OCI-LY1 (cell line): Measurements from ENCODE around the gene SLC12A3.

Experiments
- H2AFZ ChIP-seq: fragments of 200-600 bp; sonication (generic), shearing (Covaris generic); 2 replicates; pipeline ENCODE4 v1.6.0; 2014; ENCODE audit warnings: antibody characterized with exemption, mild to moderate bottlenecking, low read length
- H3F3A ChIP-seq: fragments of 200-600 bp; sonication (generic), shearing (Covaris generic); 2 replicates; pipeline ENCODE4 v1.6.0; 2014; ENCODE audit warnings: mild to moderate bottlenecking, antibody characterized with exemption, low read length, moderate library complexity; ENCODE audit not compliant: insufficient read depth
- H3K27ac ChIP-seq: fragments of 200-600 bp; sonication (generic); 2 replicates; pipeline ENCODE4 v1.5.1; 2014; ENCODE audit warnings: low read length, mixed run types, mild to moderate bottlenecking, low read depth; ENCODE audit not compliant: poor library complexity, severe bottlenecking
- H3K27me3 ChIP-seq: fragments of 200-600 bp; sonication (generic); 2 replicates; pipeline ENCODE4 v1.6.0; 2014; ENCODE audit warnings: antibody characterized with exemption, mild to moderate bottlenecking, low read length, moderate library complexity; ENCODE audit not compliant: insufficient read depth
- H3K36me3 ChIP-seq: fragments of 200-600 bp; sonication (generic); 2 replicates; pipeline ENCODE4 v1.6.1; 2014; ENCODE audit warnings: mild to moderate bottlenecking, antibody characterized with exemption, low read length, moderate library complexity, mixed read lengths; ENCODE audit not compliant: insufficient read depth
- H3K4me1 ChIP-seq: fragments of 200-600 bp; sonication (generic); 2 replicates; pipeline ENCODE4 v1.5.1; 2014; ENCODE audit warnings: mild to moderate bottlenecking, low read length, moderate library complexity; ENCODE audit not compliant: insufficient read depth, severe bottlenecking
- H3K4me2 ChIP-seq: fragments of 200-600 bp; sonication (generic), shearing (Covaris generic); 2 replicates; pipeline ENCODE4 v1.6.1; 2014; ENCODE audit warnings: low read length
- H3K4me3 ChIP-seq: fragments of 200-600 bp; sonication (generic); 2 replicates; pipeline ENCODE4 v1.5.1; 2014; ENCODE audit warnings: low read length, low read depth, mild to moderate bottlenecking, mixed read lengths; ENCODE audit not compliant: poor library complexity, severe bottlenecking
- H3K79me2 ChIP-seq: fragments of 200-600 bp; shearing (Covaris generic); 2 replicates; pipeline ENCODE4 v1.6.1; 2016; ENCODE audit warnings: mixed run types, low read length, mixed read lengths; ENCODE audit not compliant: insufficient read depth
- H3K9ac ChIP-seq: fragments of 200-600 bp; sonication (generic), shearing (Covaris generic); 2 replicates; pipeline ENCODE4 v1.6.1; 2014; ENCODE audit warnings: mild to moderate bottlenecking, low read length, mixed read lengths
- H3K9me2 ChIP-seq: fragments of 200-600 bp; sonication (generic), shearing (Covaris generic); 2 replicates; pipeline ENCODE4 v1.6.1; 2014; ENCODE audit warnings: low read depth, mild to moderate bottlenecking, low read length, mixed read lengths
- H3K9me3 ChIP-seq: fragments of 200-600 bp; shearing (Covaris generic); 2 replicates; pipeline ENCODE4 v1.6.1; 2014; ENCODE audit warnings: low read length, mixed read lengths
- H4K20me1 ChIP-seq: fragments of 200-600 bp; sonication (generic), shearing (Covaris generic); 2 replicates; pipeline ENCODE4 v1.6.0; 2016; ENCODE audit warnings: mild to moderate bottlenecking, low read length; ENCODE audit not compliant: insufficient read depth
- CTCF ChIP-seq: fragments of 200-600 bp; sonication (generic), shearing (Covaris generic); IDR thresholded peaks from 2 replicates; pipeline ENCODE4 v1.5.1; 2017; ENCODE audit warnings: mild to moderate bottlenecking, antibody characterized with exemption, low read length, moderate library complexity, mixed read lengths
- EZH2 ChIP-seq: fragments of 200-600 bp; sonication (generic), shearing (Covaris generic); IDR thresholded peaks from 2 replicates; pipeline ENCODE4 v1.8.0; 2017; ENCODE audit warnings: borderline replicate concordance, mixed run types, mild to moderate bottlenecking, antibody characterized with exemption, low read length, moderate library complexity, mixed read lengths

The SLC12A3 gene

GRCh38 chr16:56862776-56863175, 2.2 kb upstream of the SLC12A3 start:
- TF ChIP-seq EZH2 (no peak), CTCF (no peak)
- Histone ChIP-seq H3K36me3 (no peaks in the 10 kb centered on the region), H3K4me2 (no peak overlapping the region)

GRCh38 chr16:56865394-56866062, 521 bp downstream of the SLC12A3 start:
- H3K79me2 ChIP-seq, result no peaks in the 10 kb centered on the region
- no peak overlapping the region for H3K27ac ChIP-seq
- no peaks in the 10 kb centered on the region for H3K9me2 ChIP-seq
- H3F3A ChIP-seq, result no peaks in the 10 kb centered on the region
- H3K9ac ChIP-seq, result no peak overlapping the region
- no peak overlapping the region for H3K4me2 ChIP-seq
- no peaks in the 10 kb centered on the region for H3K27me3 ChIP-seq
- no peak overlapping the region for H2AFZ ChIP-seq
- no peaks in the 10 kb centered on the region for H4K20me1 ChIP-seq
- H3K4me1 ChIP-seq, result peaks cover 28% of the 10 kb centered on the region
- no peaks in the 10 kb centered on the region for H3K36me3 ChIP-seq
- TF ChIP-seq EZH2 (no peak), CTCF (no peak)
- H3K4me3 ChIP-seq, result no peak overlapping the region
- no peaks in the 10 kb centered on the region for H3K9me3 ChIP-seq

More at GRCh38 chr16:56862776-56863175, 2.2 kb upstream of the SLC12A3 start:
- H3K79me2 ChIP-seq, result no peaks in the 10 kb centered on the region
- no peaks in the 10 kb centered on the region for H3K9me3 ChIP-seq
- no peaks in the 10 kb centered on the region for H4K20me1 ChIP-seq
- H3F3A ChIP-seq, result no peaks in the 10 kb centered on the region
- H3K9me2 ChIP-seq, result no peaks in the 10 kb centered on the region
- H3K27ac ChIP-seq, result no peak overlapping the region
- H2AFZ ChIP-seq, result no peak overlapping the region
- H3K9ac ChIP-seq, result no peak overlapping the region
- H3K27me3 ChIP-seq, result no peaks in the 10 kb centered on the region
- H3K4me3 ChIP-seq, result no peak overlapping the region
- peaks cover 18% of the 10 kb centered on the region for H3K4me1 ChIP-seq

GRCh38 chr16:56866955-56867830, 2.2 kb downstream of the SLC12A3 start:
- H3K27ac ChIP-seq, result no peak overlapping the region
- no peaks in the 10 kb centered on the region for H3K9me2 ChIP-seq
- no peak overlapping the region for H3K9ac ChIP-seq
- no peak overlapping the region for H2AFZ ChIP-seq
- H4K20me1 ChIP-seq, result no peaks in the 10 kb centered on the region
- H3K79me2 ChIP-seq, result no peaks in the 10 kb centered on the region
- H3K4me1 ChIP-seq, result peaks cover 22% of the 10 kb centered on the region
- H3K4me2 ChIP-seq, result peak overlapping the region; percentile 8; the same call in 1 of the 2 replicates
- no peaks in the 10 kb centered on the region for H3K9me3 ChIP-seq
- H3K36me3 ChIP-seq, result no peaks in the 10 kb centered on the region
- TF ChIP-seq EZH2, result no peak
- peak; percentile 93 for TF ChIP-seq CTCF
- no peaks in the 10 kb centered on the region for H3K27me3 ChIP-seq
- no peak overlapping the region for H3K4me3 ChIP-seq
- H3F3A ChIP-seq, result no peaks in the 10 kb centered on the region
